Hematopoietic multipotent progenitor cell treated with erythropoietin and hydrocortisone succinate and interleukin-3 and kit ligand, for 17 days (in vitro differentiated cells): ENCODE results near the gene GULP1.
"Not testable (repeated sequence)": the region's sequence is repeated elsewhere in the genome, so short reads cannot be mapped to it uniquely, and the experiment has no call there.

Experiments used
- DNase-seq: peaks from one replicate; pipeline ENCODE4 v3.0.0-alpha.2; 2015; ENCODE audit warnings: low spot score

Gene GULP1

GRCh38 chr2:188529710-188530109 is 238.0 kb downstream of the GULP1 start:
- no peak for DNase-seq

GRCh38 chr2:188534875-188535274 is 243.2 kb downstream of the GULP1 start:
- no peak for DNase-seq

- no peak for DNase-seq
Observed at GRCh38 chr2:188551671-188552070, 260.0 kb downstream of the GULP1 start.

- DNase-seq, result no peak
Observed at GRCh38 chr2:188557081-188557480, 265.4 kb downstream of the GULP1 start.

GRCh38 chr2:188559455-188559854 is 267.8 kb downstream of the GULP1 start:
- DNase-seq, result not testable (repeated sequence)

GRCh38 chr2:188561473-188561979 is 269.9 kb downstream of the GULP1 start:
- no peak for DNase-seq

- DNase-seq, result no peak
Observed at GRCh38 chr2:188569431-188570165, 277.9 kb downstream of the GULP1 start.

GRCh38 chr2:188570370-188570769 is 278.7 kb downstream of the GULP1 start:
- no peak for DNase-seq

- DNase-seq, result no peak
Observed at GRCh38 chr2:188571543-188572303, 280.0 kb downstream of the GULP1 start.

GRCh38 chr2:188572592-188572991 is 280.9 kb downstream of the GULP1 start:
- DNase-seq, result no peak

- DNase-seq, result no peak
Observed at GRCh38 chr2:188573453-188573852, 281.8 kb downstream of the GULP1 start.

GRCh38 chr2:188576006-188576405 is 284.3 kb downstream of the GULP1 start:
- DNase-seq, result no peak

- no peak for DNase-seq
Observed at GRCh38 chr2:188576651-188577050, 285.0 kb downstream of the GULP1 start.

GRCh38 chr2:188577231-188577630 is 285.6 kb downstream of the GULP1 start:
- no peak for DNase-seq

- DNase-seq, result no peak
Observed at GRCh38 chr2:188580738-188581137, 289.1 kb downstream of the GULP1 start.

- no peak for DNase-seq
Observed at GRCh38 chr2:188582211-188582610, 290.5 kb downstream of the GULP1 start.

- DNase-seq, result no peak
Observed at GRCh38 chr2:188588235-188588634, 296.6 kb downstream of the GULP1 start.

- no peak for DNase-seq
Observed at GRCh38 chr2:188596054-188596453, 304.4 kb downstream of the GULP1 start.

GRCh38 chr2:188598551-188598950 is 306.9 kb downstream of the GULP1 start:
- DNase-seq, result no peak

- DNase-seq, result no peak
Observed at GRCh38 chr2:188599140-188599539, 307.5 kb downstream of the GULP1 start.

- DNase-seq, result no peak
Observed at GRCh38 chr2:188600536-188601210, 309.0 kb downstream of the GULP1 start.

GRCh38 chr2:188601391-188601790 is 309.7 kb downstream of the GULP1 start:
- DNase-seq, result no peak

GRCh38 chr2:188601927-188602326 is 310.3 kb downstream of the GULP1 start:
- DNase-seq, result no peak
